Embryonic facial prominence (tissue), 1 donor: Measurements from ENCODE around the gene TEX2.

ENCODE experiments used
- DNase-seq: peaks from one replicate; pipeline ENCODE4 v3.0.0-alpha.2; 2016; ENCODE audit errors: extremely low spot score

TEX2 gene

GRCh38 chr17:64269687-64270649, 6.9 kb upstream of the TEX2 start:
- no peak for DNase-seq

- DNase-seq: no peak
Observed at GRCh38 chr17:64264891-64265290, 1.8 kb upstream of the TEX2 start.

- no peak for DNase-seq
Observed at GRCh38 chr17:64262198-64262999, 661 bp downstream of the TEX2 start.

- DNase-seq: no peak
Observed at GRCh38 chr17:64261417-64262145, 1.5 kb downstream of the TEX2 start.

- no peak for DNase-seq
Observed at GRCh38 chr17:64260886-64261285, 2.2 kb downstream of the TEX2 start.

GRCh38 chr17:64259922-64260321, 3.1 kb downstream of the TEX2 start:
- DNase-seq: no peak

GRCh38 chr17:64259426-64259825, 3.6 kb downstream of the TEX2 start:
- DNase-seq: no peak

GRCh38 chr17:64256913-64257807, 5.9 kb downstream of the TEX2 start:
- DNase-seq: no peak

GRCh38 chr17:64255764-64256163, 7.3 kb downstream of the TEX2 start:
- DNase-seq: no peak

- DNase-seq: no peak
Observed at GRCh38 chr17:64254755-64255154, 8.3 kb downstream of the TEX2 start.

GRCh38 chr17:64253470-64253869, 9.6 kb downstream of the TEX2 start:
- no peak for DNase-seq

GRCh38 chr17:64252831-64253230, 10.2 kb downstream of the TEX2 start:
- DNase-seq: no peak

GRCh38 chr17:64250233-64250835, 12.7 kb downstream of the TEX2 start:
- DNase-seq: no peak

- no peak for DNase-seq
Observed at GRCh38 chr17:64247836-64248235, 15.2 kb downstream of the TEX2 start.

- no peak for DNase-seq
Observed at GRCh38 chr17:64245218-64246145, 17.6 kb downstream of the TEX2 start.

- no peak for DNase-seq
Observed at GRCh38 chr17:64244165-64244564, 18.9 kb downstream of the TEX2 start.

GRCh38 chr17:64243340-64243739, 19.7 kb downstream of the TEX2 start:
- no peak for DNase-seq

GRCh38 chr17:64242633-64243032, 20.4 kb downstream of the TEX2 start:
- DNase-seq: no peak

- no peak for DNase-seq
Observed at GRCh38 chr17:64240741-64241347, 22.2 kb downstream of the TEX2 start.
